LNCaP clone FGC (cell line): Measurements from ENCODE around the gene ATP6V1B1.
A peak's percentile ranks its signal among the peaks of the same experiment; 100 is the strongest.

Experiments
- DNase-seq: peaks from one replicate; pipeline ENCODE4 v3.0.0-alpha.2; 2011; ENCODE audit warnings: low read depth
- H3K4me3 ChIP-seq: 2 replicates; pipeline ENCODE4 v1.5.1; 2011; ENCODE audit warnings: mild to moderate bottlenecking, low read depth, low read length, control low read depth
- CTCF ChIP-seq: IDR thresholded peaks from 2 replicates; pipeline ENCODE4 v1.5.1; 2012; ENCODE audit warnings: mild to moderate bottlenecking; ENCODE audit not compliant: control insufficient read depth, insufficient read depth; ENCODE audit errors: extremely low read depth

The ATP6V1B1 gene

DNA sequence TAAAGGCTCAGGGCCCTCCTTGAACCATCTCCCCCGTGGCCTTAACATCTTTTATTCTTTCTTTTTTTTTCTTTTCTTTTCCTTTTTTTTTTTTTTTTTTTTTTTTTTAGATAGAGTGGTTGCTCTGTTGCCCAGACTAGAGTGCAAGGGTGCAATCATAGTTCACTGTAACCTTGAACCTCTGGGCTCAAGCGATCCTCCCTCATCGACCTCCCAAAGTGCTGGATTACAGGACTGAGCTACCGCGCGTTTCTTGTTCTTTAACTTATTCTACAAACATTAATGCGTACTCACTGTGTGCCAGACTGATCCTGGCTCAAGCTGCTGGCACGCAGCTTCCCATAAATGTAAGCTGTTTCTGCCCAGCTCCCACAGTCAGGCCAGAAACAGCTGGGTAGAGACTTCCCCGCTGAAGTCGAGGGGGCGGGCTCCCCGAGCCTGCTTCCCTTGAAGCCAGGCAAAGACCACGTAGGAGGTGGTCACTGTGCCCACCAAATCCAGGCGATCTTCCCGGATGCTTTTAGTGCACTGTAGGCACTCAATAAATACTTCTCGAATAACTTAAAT is 29.2 kb upstream of the ATP6V1B1 start:
- no peak for DNase-seq
- TF ChIP-seq CTCF: no peak
- no peak overlapping the region for H3K4me3 ChIP-seq

GRCh38 chr2:70907130-70908057 is 28.3 kb upstream of the ATP6V1B1 start:
- no peak for DNase-seq
- TF ChIP-seq CTCF: no peak
- H3K4me3 ChIP-seq: no peak overlapping the region

DNA sequence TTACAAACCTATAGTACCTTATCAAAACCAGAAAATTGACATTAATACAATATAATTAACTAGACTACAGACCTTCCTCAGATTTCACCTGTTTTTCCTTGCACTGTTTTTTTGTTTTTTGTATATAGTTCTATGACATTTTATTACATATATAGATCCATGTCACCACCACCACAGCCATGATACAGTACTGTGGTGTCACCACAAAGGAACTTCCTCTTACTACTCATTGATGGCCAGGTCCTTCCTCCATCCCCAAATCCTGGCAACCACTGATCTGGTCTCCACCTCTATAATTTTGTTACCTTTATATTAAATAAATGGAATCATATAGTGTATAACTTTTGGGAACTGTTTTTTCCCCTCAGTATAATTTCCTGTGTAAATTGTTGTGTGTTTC is 19.4 kb upstream of the ATP6V1B1 start:
- no peak overlapping the region for H3K4me3 ChIP-seq
- no peak for TF ChIP-seq CTCF
- DNase-seq: no peak

DNA sequence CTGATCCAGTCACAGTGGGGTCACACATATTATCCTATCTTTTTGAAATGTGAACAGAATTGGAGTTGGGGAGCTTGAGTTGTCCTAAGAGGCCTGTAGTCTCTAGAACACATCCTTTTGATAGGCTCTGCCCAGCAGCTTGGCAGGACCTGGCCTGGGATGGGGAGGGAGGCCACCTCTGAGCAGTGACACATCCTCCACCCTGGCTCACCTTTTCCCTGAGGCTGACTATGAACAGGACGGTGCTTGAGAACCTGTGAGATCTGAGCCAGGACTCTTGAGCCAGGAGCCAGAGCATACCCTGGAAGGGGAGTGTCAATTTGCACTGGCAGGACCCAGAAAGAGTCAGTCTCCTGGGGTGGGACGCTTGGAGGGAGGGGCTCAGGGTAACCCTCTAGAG is 17.7 kb upstream of the ATP6V1B1 start:
- H3K4me3 ChIP-seq: no peak overlapping the region
- TF ChIP-seq CTCF: no peak
- DNase-seq: no peak

- H3K4me3 ChIP-seq: no peak overlapping the region
- DNase-seq: peak; percentile 31
- TF ChIP-seq CTCF: peak; percentile 72
These were observed 15.9 kb upstream of the ATP6V1B1 start for GRCh38 chr2:70919672-70920366.

DNA sequence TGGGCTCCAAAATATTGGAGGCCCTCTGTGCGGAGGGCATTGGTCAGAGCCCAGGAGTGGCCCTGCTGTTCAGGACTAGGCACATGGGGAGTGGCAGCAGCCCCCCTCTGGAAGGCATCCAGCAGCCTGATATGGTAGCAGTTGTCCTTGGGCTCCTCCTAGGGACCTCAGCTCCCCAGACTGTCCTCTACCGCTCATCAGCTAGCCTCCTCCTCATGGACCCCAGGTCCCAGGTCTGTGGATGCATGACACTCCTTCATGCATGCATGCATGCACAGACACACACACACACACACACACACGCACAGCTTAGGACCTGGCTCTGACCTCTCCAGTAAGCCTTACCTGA is 15.4 kb upstream of the ATP6V1B1 start:
- no peak overlapping the region for H3K4me3 ChIP-seq
- no peak for DNase-seq
- no peak for TF ChIP-seq CTCF
